ENCODE data around the gene ASRGL1.
"Not testable (repeated sequence)": the region's sequence is repeated elsewhere in the genome, so short reads cannot be mapped to it uniquely, and the experiment has no call there.

The ASRGL1 gene
- total RNA-seq, result 0 to 3.7 (median 1.6) reads per million in 9 experiments

DNA sequence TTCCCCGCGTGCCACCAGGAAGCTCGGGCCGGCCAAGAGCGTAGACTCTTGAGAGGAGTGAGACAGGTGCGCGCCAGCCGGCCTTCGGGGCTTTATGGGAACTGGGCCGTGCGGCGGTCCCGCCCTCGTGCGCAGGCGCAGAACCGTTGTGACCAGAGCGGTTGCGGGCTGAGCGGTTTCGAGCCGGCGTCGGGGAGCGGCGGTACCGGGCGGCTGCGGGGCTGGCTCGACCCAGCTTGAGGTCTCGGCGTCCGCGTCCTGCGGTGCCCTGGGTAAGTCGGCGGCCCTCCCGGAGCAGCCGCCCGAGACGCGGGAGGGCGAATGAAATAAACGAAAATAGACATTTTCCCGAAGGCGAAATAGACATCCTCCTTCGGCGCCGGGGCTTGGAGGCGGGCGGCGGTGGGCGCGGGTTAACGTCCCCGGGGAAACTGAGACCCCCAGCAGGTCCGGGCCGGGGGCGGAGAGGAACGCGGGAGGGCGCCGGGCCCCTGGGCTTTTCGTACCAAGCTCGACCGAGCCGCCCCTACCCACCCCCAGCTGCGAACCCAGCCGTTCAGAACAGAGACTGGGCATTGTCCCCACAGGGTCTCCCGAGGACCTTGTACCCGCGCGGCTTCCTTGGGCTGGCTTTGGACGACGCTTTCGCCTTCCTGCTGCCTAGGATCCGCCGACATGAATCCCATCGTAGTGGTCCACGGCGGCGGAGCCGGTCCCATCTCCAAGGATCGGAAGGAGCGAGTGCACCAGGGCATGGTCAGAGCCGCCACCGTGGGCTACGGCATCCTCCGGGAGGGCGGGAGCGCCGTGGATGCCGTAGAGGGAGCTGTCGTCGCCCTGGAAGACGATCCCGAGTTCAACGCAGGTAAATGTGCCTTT is at the start of gene ASRGL1:
TSS of gene ASRGL1 (plus strand) at position 146 of the 879 bp plus-strand sequence. CDS start at position 676, 530 bp downstream.
- DNase-seq (peak; percentile 63 to 69 (median 66)), ATAC-seq (replicated peaks) (peak; percentile 86)
- Mint-ChIP-seq H3K4me1 (ENCODE audit: low read depth in 2 of 2) (peaks cover 11 to 15% of the 10 kb centered on the region in 2 donors), H3K9me3 (no peaks in the 10 kb centered on the region), H3K27me3 (peaks cover 12 to 14% of the 10 kb centered on the region in 2 donors), H3K4me3 (peak within 1 kb of the TSS; percentile 89 to 90), H3K27ac (peak within 1 kb of the TSS; percentile 84 to 89), H3K36me3 (ENCODE audit: insufficient read depth) (peaks cover 5% of the 10 kb centered on the region)

DNA sequence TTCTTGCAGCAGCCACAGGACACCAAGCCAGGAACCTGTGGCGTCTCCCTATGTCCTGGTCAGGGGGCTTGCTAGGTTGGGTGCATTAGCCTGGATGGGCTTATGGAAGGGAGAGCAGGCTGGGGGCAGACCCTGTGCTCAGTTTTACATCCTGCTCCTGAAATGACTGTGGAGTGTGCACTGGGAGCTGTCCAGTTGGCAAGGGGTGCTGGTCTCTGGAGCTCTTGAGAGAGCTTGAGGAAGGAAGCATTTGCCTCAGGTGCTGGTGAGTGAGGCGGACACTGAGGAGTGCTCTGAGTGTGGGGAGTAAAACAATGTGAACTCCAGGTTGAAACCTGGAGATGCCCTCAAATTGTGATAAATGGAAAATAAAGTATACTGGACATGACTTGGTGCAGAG is 41.7 kb upstream of the ASRGL1 start:
- no peaks in the 10 kb centered on the region for H3K36me3 Mint-ChIP-seq (ENCODE audit: insufficient read depth)
- H3K4me3 Mint-ChIP-seq, result no peak overlapping the region
- no peaks in the 10 kb centered on the region for H3K9me3 Mint-ChIP-seq
- no peak overlapping the region for H3K27ac Mint-ChIP-seq
- ATAC-seq (replicated peaks) (no peak), DNase-seq (no peak)
- H3K27me3 Mint-ChIP-seq, result peaks cover 46 to 59% of the 10 kb centered on the region in 2 donors
- no peaks in the 10 kb centered on the region for H3K4me1 Mint-ChIP-seq (ENCODE audit: low read depth in 2 of 2)

DNA sequence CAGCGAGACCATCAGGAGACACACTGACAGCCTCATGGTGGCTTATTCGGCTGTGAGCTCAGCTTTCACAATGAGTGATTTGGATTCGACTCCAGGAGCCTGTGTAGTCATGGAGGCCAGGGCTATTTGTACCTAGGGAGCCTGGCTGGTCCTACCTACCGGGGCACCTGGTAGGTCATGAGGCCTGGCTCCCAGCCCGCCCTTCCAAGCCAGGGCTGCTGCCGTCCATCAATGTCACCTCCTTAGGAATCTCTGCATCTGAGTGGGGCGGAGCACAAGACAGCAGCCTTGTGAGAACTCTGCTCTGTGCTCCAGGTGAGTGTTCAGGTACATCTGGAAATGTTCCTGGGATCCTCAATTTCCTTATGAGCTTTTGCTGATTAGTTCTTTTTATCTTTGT is 38.3 kb upstream of the ASRGL1 start, which contains the start of gene SCGB1D4:
TSS of gene SCGB1D4 (minus strand) at position 101 of the 400 bp plus-strand sequence. CDS start at position 36, 65 bp downstream.
- Mint-ChIP-seq H3K27me3 (peaks cover 45 to 46% of the 10 kb centered on the region in 2 donors), H3K4me1 (ENCODE audit: low read depth in 2 of 2) (no peaks in the 10 kb centered on the region)
- ATAC-seq (replicated peaks), result no peak

DNA sequence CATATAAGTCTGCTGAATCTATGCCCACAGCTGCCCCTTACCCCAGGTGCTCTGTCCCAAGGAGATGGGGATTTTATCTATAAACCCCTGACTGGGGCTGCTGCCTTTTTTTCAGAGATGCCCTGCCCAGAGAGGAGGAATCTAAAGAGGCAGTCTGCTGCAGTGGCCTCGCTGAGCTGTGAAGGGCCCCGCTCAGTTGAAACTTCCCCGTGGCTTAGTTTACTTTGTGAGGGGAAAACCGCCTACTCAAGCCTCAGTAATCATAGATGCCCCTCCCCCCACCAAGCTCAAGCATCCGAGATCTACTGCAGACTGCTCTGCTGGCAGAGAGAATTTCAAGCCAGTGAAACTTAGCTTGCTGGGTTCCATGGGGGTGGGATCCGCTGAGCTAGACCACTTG is 31.0 kb upstream of the ASRGL1 start:
- DNase-seq (no peak), ATAC-seq (replicated peaks) (no peak)
- peaks cover 2% of the 10 kb centered on the region in 2 donors for H3K4me1 Mint-ChIP-seq (ENCODE audit: low read depth in 2 of 2)
- peaks cover 24 to 26% of the 10 kb centered on the region in 2 donors for H3K27me3 Mint-ChIP-seq
- no peaks in the 10 kb centered on the region for H3K9me3 Mint-ChIP-seq
- no peak overlapping the region for H3K4me3 Mint-ChIP-seq
- no peak overlapping the region for H3K27ac Mint-ChIP-seq
- H3K36me3 Mint-ChIP-seq (ENCODE audit: insufficient read depth), result no peaks in the 10 kb centered on the region

More for the DNA sequence above, 38.3 kb upstream of the ASRGL1 start, which contains the start of gene SCGB1D4:
- DNase-seq, result no peak
- no peaks in the 10 kb centered on the region for H3K36me3 Mint-ChIP-seq (ENCODE audit: insufficient read depth)
- no peak within 1 kb of the TSS for H3K27ac Mint-ChIP-seq
- H3K9me3 Mint-ChIP-seq, result no peaks in the 10 kb centered on the region
- H3K4me3 Mint-ChIP-seq, result no peak within 1 kb of the TSS

DNA sequence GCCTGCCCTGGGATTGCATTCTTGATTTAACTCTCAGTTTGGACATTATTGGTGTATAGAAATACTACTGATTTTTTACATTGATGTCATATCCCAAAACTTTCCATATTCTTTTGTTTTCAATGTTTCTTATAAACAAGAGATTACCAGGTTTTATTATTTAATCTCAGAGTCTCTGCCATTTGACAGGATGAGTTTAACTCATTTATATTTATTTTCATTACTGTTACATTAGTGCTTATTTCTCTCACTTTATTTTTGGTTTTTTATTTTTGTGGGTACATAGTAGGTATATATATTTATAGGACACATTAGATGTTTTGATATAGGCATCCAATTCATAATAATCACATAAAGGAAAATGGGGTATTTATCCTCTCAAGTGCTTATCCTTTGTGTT is 29.3 kb upstream of the ASRGL1 start:
- Mint-ChIP-seq H3K36me3 (ENCODE audit: insufficient read depth) (no peaks in the 10 kb centered on the region), H3K4me1 (ENCODE audit: low read depth in 2 of 2) (peaks cover 10 to 13% of the 10 kb centered on the region in 2 donors), H3K4me3 (no peak overlapping the region), H3K9me3 (no peaks in the 10 kb centered on the region), H3K27me3 (peaks cover 15 to 39% of the 10 kb centered on the region in 2 donors), H3K27ac (no peak overlapping the region)
- DNase-seq (no peak), ATAC-seq (replicated peaks) (no peak)

DNA sequence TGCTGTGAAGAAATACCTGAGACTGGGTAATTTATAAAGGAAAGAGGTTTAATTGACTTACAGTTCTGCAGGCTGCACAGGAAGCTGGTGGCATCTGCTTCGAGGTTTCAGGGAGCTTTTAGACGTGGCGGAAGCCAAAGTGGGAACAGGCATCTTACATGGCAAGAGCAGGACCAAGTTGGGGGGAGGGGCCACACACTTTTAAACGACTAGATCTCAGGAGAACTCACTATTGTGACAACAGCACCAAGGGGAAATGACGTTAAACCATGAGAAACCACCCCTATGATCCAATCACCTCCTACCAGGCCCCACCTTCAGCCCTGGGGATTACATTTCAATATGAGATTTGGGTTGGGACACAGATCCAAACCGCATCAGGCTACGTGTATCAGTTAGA is 27.3 kb upstream of the ASRGL1 start:
- H3K9me3 Mint-ChIP-seq, result no peaks in the 10 kb centered on the region
- H3K4me3 Mint-ChIP-seq, result no peak overlapping the region
- H3K27ac Mint-ChIP-seq, result no peak overlapping the region
- peaks cover 25 to 50% of the 10 kb centered on the region in 2 donors for H3K27me3 Mint-ChIP-seq
- ATAC-seq (replicated peaks) (no peak), DNase-seq (no peak)
- no peaks in the 10 kb centered on the region for H3K36me3 Mint-ChIP-seq (ENCODE audit: insufficient read depth)
- peaks cover 10 to 13% of the 10 kb centered on the region in 2 donors for H3K4me1 Mint-ChIP-seq (ENCODE audit: low read depth in 2 of 2)

DNA sequence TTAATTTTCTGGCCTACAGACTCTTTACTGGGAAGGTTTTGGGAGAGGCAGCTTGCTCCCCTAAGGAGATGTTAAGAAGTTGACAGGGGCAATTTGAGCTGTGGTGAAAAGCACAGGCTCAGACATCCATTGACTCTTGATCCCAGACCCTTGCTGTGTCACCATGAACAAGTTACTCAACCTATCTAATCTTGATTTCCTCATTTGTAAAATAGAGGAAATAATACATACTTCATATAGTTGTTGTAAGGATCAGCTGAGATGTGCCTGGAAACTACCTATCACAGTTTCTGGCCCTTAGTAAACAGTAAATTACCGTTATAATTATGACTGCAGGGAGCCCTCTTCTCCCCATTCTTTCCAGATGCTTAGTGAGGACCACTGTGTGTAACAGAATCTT is 21.8 kb upstream of the ASRGL1 start:
- Mint-ChIP-seq H3K36me3 (ENCODE audit: insufficient read depth) (no peaks in the 10 kb centered on the region), H3K27ac (no peak overlapping the region), H3K4me3 (no peak overlapping the region), H3K9me3 (no peaks in the 10 kb centered on the region), H3K4me1 (ENCODE audit: low read depth in 2 of 2) (peaks cover 10 to 13% of the 10 kb centered on the region in 2 donors), H3K27me3 (peaks cover 46 to 56% of the 10 kb centered on the region in 2 donors)
- ATAC-seq (replicated peaks), result no peak
- no peak for DNase-seq

DNA sequence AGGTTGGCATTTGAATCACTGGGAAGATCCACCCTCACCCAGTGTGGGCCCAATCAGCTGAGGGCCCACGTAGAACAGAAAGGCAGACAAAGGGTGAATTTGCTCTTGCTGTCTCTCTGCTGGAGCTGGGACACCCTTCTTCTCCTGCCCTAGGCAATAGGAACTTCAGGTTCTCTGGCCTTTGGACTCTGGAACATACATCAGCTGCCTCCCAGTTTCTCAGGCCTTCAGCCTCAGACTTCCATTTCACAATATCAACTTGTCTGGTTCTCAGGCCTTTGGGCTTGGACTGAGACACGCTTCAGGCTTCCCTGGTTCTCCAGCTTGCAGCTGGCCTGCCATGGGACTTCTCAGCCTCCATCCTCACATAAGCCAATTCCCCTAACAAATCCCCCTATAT is 14.7 kb upstream of the ASRGL1 start:
- Mint-ChIP-seq H3K4me3 (no peak overlapping the region), H3K4me1 (ENCODE audit: low read depth in 2 of 2) (peaks cover 0 to 2% of the 10 kb centered on the region in 2 donors)
- no peak for ATAC-seq (replicated peaks)

DNA sequence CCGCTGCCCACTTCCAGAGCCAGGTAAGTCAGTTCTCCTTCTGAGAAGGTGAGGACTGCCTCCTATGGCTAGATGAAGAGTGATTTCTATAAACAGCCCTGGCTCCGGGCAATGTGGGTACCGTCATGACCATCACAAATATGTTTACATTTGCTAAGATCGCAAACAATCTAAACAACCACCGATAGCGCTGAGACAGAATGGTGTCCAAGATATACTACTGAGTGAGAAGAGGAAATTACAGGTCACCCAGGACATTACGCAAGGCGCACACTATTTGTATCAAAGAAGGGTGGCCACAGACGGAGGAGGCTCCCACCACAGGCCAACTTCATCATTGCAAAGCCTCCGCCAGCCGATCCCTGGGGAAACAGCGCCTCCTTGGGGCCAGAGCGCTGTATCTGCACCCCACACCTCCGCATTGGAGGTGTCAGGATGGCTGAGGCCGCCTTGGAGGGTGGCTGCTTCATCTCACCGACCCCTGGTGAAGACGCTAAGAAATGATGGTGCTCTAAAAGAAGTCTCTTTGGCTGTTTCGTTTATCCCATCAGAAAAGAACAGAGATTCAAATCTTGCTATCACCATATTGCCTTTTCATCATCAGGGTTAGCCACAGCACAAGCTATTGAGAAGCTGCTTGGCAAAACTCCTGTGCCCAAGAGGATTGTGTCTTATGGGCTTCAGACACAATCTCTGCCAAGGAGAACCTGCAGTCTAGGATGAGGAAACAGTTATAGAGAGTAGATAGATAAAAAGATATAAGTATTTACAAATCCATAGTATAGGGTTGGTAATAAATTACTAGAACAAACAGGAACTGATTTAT is 12.3 kb upstream of the ASRGL1 start:
- Mint-ChIP-seq H3K27ac (no peak overlapping the region), H3K27me3 (peaks cover 19 to 49% of the 10 kb centered on the region in 2 donors), H3K36me3 (ENCODE audit: insufficient read depth) (no peaks in the 10 kb centered on the region), H3K4me3 (no peak overlapping the region), H3K9me3 (no peaks in the 10 kb centered on the region), H3K4me1 (ENCODE audit: low read depth in 2 of 2) (peaks cover 0 to 3% of the 10 kb centered on the region in 2 donors)
- ATAC-seq (replicated peaks), result peak; percentile 71
- peak; percentile 35 to 64 (median 39) for DNase-seq

More for the DNA sequence above, 14.7 kb upstream of the ASRGL1 start:
- no peaks in the 10 kb centered on the region for H3K9me3 Mint-ChIP-seq
- peaks cover 24 to 43% of the 10 kb centered on the region in 2 donors for H3K27me3 Mint-ChIP-seq
- H3K36me3 Mint-ChIP-seq (ENCODE audit: insufficient read depth), result no peaks in the 10 kb centered on the region
- no peak overlapping the region for H3K27ac Mint-ChIP-seq
- DNase-seq, result no peak

DNA sequence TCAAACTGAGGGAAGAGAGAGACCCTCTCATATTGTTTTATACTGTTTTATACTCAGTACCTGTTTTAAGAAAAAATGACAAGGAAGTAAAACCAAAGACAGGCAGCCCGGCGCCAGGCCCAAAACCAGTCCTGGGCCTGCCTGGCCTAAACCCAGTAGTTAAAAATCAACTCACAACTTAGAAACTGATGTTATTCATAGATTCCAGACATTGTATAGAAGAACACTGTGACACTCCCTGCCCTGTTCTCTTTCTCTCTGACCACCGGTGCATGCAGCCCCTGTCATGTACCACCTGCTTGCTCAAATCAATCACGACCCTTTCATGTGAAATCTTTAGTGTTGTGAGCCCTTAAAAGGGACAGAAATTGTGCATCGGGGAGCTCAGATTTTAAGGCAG is 11.5 kb upstream of the ASRGL1 start:
- not testable (repeated sequence) for H3K4me1 Mint-ChIP-seq (ENCODE audit: low read depth in 2 of 2); DNase-seq; H3K36me3 Mint-ChIP-seq (ENCODE audit: insufficient read depth); ATAC-seq (replicated peaks); H3K27ac Mint-ChIP-seq; H3K4me3 Mint-ChIP-seq; H3K9me3 Mint-ChIP-seq
- peaks cover 11 to 40% of the 10 kb centered on the region in 2 donors for H3K27me3 Mint-ChIP-seq

DNA sequence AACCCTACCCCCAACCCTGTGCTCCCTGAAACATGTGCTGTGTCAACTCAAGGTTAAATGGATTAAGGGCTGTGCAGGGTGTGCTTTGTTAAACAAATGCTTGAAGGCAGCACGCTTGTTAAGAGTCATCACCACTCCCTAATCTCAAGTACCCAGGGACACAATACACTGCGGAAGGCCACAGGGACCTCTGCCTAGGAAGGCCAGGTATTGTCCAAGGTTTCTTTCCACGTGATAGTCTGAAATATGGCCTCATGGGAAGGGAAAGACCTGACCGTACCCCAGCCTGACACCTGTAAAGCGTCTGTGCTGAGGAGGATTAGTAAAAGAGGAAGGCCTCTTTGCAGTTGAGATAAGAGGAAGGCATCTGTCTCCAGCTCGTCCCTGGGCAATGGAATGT is 10.5 kb upstream of the ASRGL1 start:
- not testable (repeated sequence) for H3K9me3 Mint-ChIP-seq; H3K36me3 Mint-ChIP-seq (ENCODE audit: insufficient read depth); H3K4me1 Mint-ChIP-seq (ENCODE audit: low read depth in 2 of 2); ATAC-seq (replicated peaks); H3K27ac Mint-ChIP-seq; H3K4me3 Mint-ChIP-seq; DNase-seq
- H3K27me3 Mint-ChIP-seq, result peaks cover 9 to 31% of the 10 kb centered on the region in 2 donors

DNA sequence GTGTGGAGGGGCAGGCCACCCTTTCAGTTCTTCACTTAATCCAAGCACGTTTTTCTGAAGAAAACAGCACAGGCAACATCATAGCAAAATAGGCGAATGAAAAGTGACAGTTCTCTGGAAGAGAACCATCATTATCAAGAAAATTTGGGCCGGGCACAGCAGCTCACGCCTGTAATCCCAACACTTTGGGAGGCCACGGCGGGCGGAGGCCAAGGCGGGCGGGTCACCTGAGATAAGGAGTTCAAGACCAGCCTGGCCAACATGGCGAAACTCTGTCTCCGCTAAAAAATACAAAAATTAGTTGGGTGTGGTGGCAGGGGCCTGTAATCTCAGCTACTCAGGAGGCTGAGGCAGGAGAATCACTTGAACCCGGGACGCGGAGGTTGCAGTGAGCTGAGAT is 9.7 kb upstream of the ASRGL1 start:
- not testable (repeated sequence) for ATAC-seq (replicated peaks); H3K9me3 Mint-ChIP-seq; H3K36me3 Mint-ChIP-seq (ENCODE audit: insufficient read depth); H3K4me3 Mint-ChIP-seq; DNase-seq; H3K27ac Mint-ChIP-seq; H3K4me1 Mint-ChIP-seq (ENCODE audit: low read depth in 2 of 2)
- peaks cover 13 to 35% of the 10 kb centered on the region in 2 donors for H3K27me3 Mint-ChIP-seq

DNA sequence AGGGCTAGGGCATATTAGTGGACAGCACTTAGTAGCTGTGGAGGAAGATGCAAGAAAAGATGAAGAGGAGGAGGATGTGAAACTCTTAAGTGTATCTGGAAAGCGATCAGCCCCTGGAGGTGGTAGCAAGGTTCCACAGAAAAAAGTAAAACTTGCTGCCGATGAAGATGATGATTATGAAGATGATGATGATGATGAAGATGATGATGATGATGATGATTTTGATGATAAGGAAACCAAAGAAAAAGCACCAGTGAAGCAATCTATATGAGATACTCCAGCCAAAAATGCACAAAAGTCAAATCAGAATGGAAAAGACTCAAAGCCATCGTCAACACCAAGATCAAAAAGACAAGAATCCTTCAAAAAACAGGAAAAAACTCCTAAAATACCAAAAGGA is 6.0 kb upstream of the ASRGL1 start:
- not testable (repeated sequence) for H3K4me3 Mint-ChIP-seq; H3K9me3 Mint-ChIP-seq; H3K36me3 Mint-ChIP-seq (ENCODE audit: insufficient read depth); ATAC-seq (replicated peaks); H3K4me1 Mint-ChIP-seq (ENCODE audit: low read depth in 2 of 2); DNase-seq; H3K27ac Mint-ChIP-seq
- peaks cover 23 to 36% of the 10 kb centered on the region in 2 donors for H3K27me3 Mint-ChIP-seq

Measured in effector memory CD8-positive, alpha-beta T cell (primary cell).